ENCODE results near the gene PRUNE2.

DNA sequence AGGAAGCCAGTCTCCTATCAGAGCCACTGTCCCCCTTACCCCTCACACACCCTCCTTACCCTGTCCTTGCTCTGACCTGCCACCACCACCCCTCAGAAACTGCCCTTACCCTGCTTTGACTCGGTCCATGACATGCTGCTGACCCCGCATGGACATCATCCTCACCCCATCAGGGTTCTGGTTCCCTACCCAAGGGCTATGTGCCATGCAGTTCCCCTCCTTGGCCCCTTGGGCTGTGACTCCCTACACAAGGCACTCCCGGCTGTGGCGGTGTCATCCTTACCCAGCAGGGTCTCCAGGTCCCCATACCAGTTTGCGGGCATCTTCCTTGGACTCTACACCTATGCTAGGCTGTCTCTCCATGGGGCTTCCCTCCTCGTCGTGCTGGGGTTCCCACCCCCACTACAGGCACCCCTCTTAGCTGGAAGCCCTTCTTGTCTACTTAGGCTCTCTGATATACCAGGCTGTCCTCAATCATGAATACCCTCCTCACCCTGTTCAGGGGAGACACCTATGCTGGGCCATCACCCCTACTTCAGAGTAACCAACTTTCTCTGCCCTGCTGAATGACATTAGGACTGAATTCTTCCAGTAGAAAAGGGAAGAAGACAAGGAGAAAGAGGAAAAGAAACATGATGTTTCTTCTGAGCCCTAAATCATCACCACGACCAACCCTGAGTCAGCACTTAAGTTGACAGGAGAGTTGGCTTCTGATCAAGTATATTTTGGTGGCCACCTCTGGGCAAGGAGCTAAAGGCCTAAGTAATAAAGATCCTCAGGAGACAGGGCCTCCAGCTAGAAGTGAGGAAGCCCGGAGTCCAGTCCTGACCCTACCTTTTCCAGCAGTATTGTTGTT lies 331.8 kb downstream of the PRUNE2 start:
- TF ChIP-seq, protein P1, sequence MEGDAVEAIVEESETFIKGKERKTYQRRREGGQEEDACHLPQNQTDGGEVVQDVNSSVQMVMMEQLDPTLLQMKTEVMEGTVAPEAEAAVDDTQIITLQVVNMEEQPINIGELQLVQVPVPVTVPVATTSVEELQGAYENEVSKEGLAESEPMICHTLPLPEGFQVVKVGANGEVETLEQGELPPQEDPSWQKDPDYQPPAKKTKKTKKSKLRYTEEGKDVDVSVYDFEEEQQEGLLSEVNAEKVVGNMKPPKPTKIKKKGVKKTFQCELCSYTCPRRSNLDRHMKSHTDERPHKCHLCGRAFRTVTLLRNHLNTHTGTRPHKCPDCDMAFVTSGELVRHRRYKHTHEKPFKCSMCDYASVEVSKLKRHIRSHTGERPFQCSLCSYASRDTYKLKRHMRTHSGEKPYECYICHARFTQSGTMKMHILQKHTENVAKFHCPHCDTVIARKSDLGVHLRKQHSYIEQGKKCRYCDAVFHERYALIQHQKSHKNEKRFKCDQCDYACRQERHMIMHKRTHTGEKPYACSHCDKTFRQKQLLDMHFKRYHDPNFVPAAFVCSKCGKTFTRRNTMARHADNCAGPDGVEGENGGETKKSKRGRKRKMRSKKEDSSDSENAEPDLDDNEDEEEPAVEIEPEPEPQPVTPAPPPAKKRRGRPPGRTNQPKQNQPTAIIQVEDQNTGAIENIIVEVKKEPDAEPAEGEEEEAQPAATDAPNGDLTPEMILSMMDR (IDR thresholded peaks at IDR 0.05), result no peak
- no peak for TF ChIP-seq POLR2A (IDR thresholded peaks at IDR 0.05)

All from adrenal gland (tissue), 5 donors.